ENCODE data around the gene TNS3.

TNS3 gene

DNA sequence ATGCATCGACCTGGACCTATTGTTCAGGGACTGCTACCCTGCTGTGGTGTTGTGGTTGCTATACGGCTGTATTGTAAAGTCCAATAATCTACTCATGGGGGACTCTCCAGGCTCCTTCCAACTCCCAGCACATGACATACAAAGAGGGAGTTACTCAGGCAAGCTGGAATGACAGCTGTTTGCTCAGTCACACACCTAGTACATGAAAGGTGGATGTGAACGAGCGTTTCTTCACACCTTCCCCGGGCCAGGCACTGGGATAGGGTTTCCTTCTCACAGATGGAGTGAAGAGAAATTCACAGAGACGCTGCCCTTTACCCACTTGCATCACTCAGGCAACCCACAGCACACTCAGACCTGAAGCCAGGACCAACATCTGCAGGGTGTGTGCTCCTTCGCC is 215.7 kb downstream of the TNS3 start:
- no peak for FAIRE-seq
- DNase-seq (ENCODE audit: extremely low spot score, insufficient read length, low read depth): no peak

GRCh38 chr7:47362984-47363383 is 218.9 kb downstream of the TNS3 start:
- no peak for FAIRE-seq
- DNase-seq (ENCODE audit: extremely low spot score, insufficient read length, low read depth): no peak

DNA sequence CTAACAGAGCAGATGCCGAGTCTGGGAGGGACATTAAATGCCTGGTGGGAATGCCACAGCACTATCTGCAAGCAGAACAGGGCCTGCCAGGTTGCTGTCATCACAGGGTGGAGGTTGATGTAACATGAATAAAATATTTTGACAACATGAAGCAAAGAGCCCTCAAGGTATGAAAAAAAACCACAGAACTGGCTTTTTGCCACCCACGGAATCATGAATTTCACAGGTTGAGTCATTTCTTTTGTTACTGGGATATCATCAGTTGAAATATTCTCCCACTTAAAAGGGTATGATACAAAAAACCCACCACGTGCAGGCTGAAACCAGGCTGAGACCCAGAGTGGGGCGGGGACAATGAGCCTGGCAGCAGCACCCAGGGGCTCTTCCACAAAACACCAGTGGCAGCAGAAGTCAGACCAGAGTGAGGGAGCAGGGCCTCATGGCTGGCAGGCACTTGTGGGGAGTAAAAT is 220.1 kb downstream of the TNS3 start:
- DNase-seq (ENCODE audit: extremely low spot score, insufficient read length, low read depth) (no peak), FAIRE-seq (no peak)

DNA sequence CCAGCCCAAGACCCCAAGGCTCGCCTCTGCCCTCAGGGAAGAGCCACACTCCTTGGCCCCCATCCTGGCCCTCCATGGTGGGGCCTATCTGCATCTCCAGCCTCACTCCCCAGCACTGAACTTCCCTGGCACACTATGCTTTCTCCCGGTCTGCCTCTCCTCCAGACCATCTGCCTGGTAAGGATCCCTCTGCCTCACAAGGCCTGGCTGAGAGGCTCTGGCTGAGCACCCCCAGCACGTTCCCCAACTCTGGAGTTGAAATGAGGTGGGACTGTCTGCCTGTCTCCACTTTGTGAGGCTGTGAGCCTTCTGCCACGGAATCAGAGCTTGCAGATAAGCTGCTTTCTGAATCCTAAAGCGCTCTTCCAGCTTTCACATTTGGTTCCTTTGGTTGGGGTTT is 220.7 kb downstream of the TNS3 start:
- FAIRE-seq (no peak), DNase-seq (ENCODE audit: extremely low spot score, insufficient read length, low read depth) (no peak)

- no peak for FAIRE-seq
- no peak for DNase-seq (ENCODE audit: extremely low spot score, insufficient read length, low read depth)
Observed at GRCh38 chr7:47360301-47360900, 221.5 kb downstream of the TNS3 start.

DNA sequence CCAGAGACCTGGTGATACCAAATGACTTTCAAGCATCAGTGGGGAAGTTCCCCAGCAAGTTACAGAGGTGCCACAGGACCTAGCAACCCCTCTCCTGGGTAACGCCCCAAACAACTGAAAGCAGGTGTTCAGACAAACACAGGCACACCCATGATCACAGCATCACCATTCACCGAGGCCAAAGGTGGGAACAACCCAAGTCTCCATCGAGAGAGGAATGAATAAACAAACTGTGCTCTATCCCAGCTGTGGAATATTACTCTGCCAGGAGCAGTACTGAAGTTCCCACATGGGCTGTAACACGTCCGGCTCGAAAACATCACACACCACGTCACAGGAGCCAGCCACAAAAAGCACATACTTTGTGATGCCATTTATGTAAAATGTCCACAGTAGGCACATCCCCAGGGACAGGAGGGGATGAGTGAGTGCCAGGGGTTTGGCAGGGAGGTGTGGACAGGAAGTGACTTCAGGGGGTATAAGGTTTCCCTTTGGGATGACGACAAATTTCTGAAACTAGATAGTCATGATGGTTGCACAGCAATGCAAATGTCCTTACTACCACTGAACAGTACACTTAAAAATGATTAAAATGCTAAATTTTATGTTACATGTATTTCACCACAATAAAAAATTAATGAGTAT is 222.8 kb downstream of the TNS3 start:
- no peak for DNase-seq (ENCODE audit: extremely low spot score, insufficient read length, low read depth)
- no peak for FAIRE-seq

GRCh38 chr7:47358357-47358756 is 223.6 kb downstream of the TNS3 start:
- no peak for FAIRE-seq

DNA sequence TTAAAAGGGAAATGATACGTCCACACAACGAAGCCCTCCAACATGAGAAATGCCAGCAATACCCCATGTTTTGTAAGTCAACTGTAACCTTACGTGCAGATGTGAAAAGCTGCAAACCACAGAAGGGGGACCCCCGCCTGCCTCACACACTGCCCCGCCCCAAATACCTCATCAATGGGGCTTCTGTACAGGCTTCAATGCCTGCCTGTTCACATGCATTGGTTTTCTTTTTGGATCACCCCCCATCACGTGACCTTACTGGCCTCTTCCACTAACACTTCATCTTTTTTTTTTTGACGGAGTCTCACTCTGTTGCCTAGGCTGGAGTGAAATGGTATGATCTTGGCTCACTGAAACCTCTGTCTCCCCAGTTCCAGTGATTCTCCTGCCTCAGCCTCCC is 224.0 kb downstream of the TNS3 start:
- DNase-seq (ENCODE audit: extremely low spot score, insufficient read length, low read depth): no peak
- FAIRE-seq: no peak

More at GRCh38 chr7:47358357-47358756, 223.6 kb downstream of the TNS3 start:
- DNase-seq (ENCODE audit: extremely low spot score, insufficient read length, low read depth): no peak

- FAIRE-seq (no peak), DNase-seq (ENCODE audit: extremely low spot score, insufficient read length, low read depth) (no peak)
Observed at GRCh38 chr7:47357361-47357760, 224.6 kb downstream of the TNS3 start.

DNA sequence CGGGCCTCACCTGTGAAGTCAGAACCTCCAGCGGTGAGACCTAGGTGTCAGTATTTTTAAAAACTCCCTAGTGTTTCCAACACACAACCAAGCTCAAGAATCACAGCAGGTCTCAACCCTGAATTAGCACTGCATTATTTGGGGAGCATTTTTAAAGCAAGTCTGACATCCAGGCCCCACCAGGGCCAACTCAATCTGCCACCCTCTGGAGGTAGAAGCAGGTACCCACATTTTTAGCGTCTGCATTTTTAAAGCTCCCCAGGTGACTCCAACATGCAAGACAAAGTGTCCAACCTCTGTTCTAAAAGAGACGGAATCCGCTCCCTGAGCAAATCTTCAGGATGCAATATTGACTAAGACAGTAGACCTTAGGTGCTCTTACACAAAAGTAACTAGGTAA is 225.7 kb downstream of the TNS3 start:
- no peak for FAIRE-seq
- no peak for DNase-seq (ENCODE audit: extremely low spot score, insufficient read length, low read depth)

DNA sequence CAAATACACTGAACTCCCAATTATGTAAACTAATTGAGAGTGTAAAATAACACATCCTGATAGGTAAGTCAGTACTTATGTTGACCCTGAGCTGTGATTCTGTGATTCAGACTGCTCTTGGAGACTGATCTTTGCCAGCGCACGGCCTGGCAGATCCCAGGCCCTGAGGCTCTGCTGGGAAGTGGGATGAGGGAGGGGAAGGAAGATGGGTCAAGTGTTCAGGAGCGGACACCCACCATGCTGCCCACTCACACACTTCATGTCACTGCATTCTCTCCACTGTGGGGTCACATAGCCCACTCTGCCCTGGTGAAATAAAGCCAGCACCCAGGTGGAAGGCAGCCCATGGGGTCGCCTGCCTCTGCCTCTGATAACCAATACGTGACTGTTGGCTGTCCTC is 226.2 kb downstream of the TNS3 start:
- FAIRE-seq (no peak), DNase-seq (ENCODE audit: extremely low spot score, insufficient read length, low read depth) (no peak)

DNA sequence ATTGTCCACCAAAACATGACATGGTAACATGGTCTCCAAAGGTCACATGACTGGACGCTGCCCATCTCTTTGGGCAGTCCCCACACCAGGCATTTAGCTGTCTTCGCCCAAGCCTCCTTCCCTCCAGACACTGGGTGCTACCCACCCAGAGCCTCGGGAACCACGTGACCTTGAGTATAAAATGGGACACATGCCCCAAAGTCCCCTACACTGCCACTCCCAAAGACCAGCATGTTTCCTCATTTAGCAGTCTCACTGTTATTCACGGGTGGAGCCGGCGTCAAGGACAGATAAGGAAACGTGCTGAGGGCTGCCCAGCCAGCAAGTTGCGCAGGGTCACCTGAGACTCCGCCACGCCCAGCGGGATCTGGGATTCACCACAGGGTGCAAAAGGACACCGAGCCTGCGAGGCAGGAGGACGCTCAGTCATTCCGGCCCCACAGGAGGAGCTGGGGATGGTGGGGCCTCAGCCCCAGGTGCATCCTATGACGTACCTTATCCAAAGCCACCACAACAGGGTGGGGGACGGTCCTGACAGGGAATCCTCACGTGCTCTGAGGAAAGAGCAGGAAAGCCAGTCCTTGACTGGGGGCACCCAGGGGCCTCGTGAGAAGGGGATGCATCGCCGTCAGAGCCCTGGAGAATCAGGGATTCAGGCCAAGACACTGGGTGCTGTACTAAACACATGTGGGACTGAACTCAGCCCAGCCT is 226.9 kb downstream of the TNS3 start:
- FAIRE-seq (no peak), DNase-seq (ENCODE audit: extremely low spot score, insufficient read length, low read depth) (no peak)

- no peak for FAIRE-seq
- no peak for DNase-seq (ENCODE audit: extremely low spot score, insufficient read length, low read depth)
Observed at GRCh38 chr7:47354071-47354470, 227.8 kb downstream of the TNS3 start.

DNA sequence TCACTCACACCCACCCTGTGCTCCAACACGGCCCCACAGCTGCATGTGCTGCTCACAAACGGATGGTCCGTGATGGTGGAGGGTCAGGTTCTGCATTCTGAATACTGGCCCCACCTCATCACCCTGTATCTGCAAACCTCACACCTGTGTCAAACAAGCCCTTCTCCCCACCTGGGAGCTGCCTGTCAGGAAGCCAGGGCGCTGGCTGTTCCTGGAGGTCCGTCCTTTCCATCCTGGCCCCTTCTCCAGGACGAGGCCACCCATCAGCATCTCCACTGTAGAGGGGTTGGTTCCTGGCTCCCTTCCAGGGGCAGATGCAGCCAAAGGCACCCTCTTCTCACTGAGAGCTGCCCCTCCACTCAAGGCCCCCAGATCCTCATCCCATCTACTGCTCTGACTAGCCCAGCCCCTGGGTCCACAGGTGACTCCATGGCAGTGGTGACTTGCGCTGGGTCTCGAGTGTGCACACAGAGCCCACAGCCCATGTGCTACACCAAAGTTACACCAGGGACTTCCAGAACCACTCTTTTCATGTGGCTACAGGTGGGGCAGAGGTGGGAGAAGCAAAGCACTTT is 229.4 kb downstream of the TNS3 start:
- DNase-seq (ENCODE audit: extremely low spot score, insufficient read length, low read depth): no peak
- no peak for FAIRE-seq

GRCh38 chr7:47351233-47352154 is 230.4 kb downstream of the TNS3 start:
- no peak for DNase-seq (ENCODE audit: extremely low spot score, insufficient read length, low read depth)
- FAIRE-seq: no peak

- DNase-seq (ENCODE audit: extremely low spot score, insufficient read length, low read depth) (no peak), FAIRE-seq (no peak)
Observed at GRCh38 chr7:47350425-47350824, 231.5 kb downstream of the TNS3 start.

- DNase-seq (ENCODE audit: extremely low spot score, insufficient read length, low read depth) (no peak), FAIRE-seq (no peak)
Observed at GRCh38 chr7:47349401-47349800, 232.5 kb downstream of the TNS3 start.

- FAIRE-seq: no peak
- no peak for DNase-seq (ENCODE audit: extremely low spot score, insufficient read length, low read depth)
Observed at GRCh38 chr7:47347816-47348385, 234.0 kb downstream of the TNS3 start.

GRCh38 chr7:47347346-47347745 is 234.6 kb downstream of the TNS3 start:
- no peak for DNase-seq (ENCODE audit: extremely low spot score, insufficient read length, low read depth)
- FAIRE-seq: no peak

Measured in GM18507 (cell line).